PC-9 (cell line): ENCODE measurements around the gene ETV4.

Experiments used
- EZH2 ChIP-seq: fragments of 200-600 bp; sonication (generic); IDR thresholded peaks from 2 replicates; pipeline ENCODE4 v1.8.0; 2017; ENCODE audit warnings: antibody characterized with exemption, low read depth
- TF ChIP-seq, protein P1 (sequence below): fragments of 200-600 bp; sonication (generic); conservative IDR thresholded peaks from 2 replicates; pipeline ENCODE4 v1.6.1; 2017; ENCODE audit warnings: mixed run types, antibody characterized with exemption, mild to moderate bottlenecking, moderate library complexity

DNA sequence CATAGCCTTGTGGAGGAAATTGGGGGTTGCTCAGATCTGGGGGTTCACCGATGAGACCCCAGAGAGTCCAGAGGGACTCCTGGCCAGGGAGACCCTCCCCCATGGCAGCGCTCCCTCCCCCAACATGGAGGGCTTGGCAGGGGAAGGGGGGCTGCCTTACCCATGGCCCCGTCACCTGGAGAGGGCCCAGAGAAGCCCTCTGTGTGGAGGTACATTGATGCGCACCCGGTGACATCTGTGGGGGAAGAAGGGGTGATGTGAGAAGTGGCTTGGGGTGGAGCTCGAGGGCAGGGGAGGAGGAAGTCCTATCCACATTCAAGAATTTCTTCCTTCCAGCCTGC is 16.2 kb downstream of the ETV4 start:
- TF ChIP-seq, protein P1, sequence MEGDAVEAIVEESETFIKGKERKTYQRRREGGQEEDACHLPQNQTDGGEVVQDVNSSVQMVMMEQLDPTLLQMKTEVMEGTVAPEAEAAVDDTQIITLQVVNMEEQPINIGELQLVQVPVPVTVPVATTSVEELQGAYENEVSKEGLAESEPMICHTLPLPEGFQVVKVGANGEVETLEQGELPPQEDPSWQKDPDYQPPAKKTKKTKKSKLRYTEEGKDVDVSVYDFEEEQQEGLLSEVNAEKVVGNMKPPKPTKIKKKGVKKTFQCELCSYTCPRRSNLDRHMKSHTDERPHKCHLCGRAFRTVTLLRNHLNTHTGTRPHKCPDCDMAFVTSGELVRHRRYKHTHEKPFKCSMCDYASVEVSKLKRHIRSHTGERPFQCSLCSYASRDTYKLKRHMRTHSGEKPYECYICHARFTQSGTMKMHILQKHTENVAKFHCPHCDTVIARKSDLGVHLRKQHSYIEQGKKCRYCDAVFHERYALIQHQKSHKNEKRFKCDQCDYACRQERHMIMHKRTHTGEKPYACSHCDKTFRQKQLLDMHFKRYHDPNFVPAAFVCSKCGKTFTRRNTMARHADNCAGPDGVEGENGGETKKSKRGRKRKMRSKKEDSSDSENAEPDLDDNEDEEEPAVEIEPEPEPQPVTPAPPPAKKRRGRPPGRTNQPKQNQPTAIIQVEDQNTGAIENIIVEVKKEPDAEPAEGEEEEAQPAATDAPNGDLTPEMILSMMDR = no peak
- no peak for TF ChIP-seq EZH2
